ENCODE results near the gene MYO18B.

MYO18B gene

DNA sequence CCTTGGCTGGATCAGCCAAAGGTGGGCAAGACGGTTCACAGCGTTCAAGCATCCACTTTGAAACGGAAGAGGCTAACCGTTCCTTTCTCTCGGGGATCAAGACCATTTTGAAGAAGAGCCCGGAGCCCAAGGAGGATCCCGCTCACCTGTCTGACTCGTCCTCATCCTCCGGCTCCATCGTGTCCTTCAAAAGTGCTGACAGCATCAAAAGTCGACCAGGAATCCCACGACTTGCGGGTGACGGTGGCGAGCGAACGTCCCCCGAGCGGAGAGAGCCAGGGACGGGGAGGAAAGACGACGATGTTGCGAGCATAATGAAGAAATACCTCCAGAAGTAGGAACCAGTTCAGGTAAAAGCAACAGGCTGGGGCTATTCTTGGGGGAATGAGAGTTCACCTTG, 285.4 kb downstream of the MYO18B start:
- no peak overlapping the region for H3K4me3 ChIP-seq (replicated peaks; ENCODE audit: low read depth, low read length)
- DNase-seq (ENCODE audit: low read depth): no peak
- TF ChIP-seq, protein P1, sequence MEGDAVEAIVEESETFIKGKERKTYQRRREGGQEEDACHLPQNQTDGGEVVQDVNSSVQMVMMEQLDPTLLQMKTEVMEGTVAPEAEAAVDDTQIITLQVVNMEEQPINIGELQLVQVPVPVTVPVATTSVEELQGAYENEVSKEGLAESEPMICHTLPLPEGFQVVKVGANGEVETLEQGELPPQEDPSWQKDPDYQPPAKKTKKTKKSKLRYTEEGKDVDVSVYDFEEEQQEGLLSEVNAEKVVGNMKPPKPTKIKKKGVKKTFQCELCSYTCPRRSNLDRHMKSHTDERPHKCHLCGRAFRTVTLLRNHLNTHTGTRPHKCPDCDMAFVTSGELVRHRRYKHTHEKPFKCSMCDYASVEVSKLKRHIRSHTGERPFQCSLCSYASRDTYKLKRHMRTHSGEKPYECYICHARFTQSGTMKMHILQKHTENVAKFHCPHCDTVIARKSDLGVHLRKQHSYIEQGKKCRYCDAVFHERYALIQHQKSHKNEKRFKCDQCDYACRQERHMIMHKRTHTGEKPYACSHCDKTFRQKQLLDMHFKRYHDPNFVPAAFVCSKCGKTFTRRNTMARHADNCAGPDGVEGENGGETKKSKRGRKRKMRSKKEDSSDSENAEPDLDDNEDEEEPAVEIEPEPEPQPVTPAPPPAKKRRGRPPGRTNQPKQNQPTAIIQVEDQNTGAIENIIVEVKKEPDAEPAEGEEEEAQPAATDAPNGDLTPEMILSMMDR (IDR thresholded peaks at IDR 0.05; ENCODE audit: low read length, missing control alignments): no peak

DNA sequence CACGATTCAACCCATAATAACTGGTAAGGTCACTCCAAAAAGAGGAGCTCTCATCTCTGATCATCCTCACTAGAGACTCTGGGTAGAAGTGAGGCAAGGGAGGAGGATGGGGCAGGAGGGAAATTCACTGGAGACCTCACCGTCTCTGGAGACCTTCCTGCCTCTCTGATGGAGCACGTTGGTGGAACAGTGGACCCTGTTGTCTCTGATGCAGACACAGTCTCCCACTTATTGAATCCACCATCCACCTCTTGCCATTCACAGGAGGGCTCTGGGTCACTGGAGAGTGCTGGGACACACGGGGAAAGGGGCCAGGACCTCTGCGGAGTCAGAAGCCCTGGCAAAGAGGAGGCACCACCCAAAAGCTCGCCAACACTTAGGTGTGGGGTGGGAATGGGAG, 289.7 kb downstream of the MYO18B start:
- TF ChIP-seq, protein P1 (IDR thresholded peaks at IDR 0.05; ENCODE audit: low read length, missing control alignments): no peak
- no peak for DNase-seq (ENCODE audit: low read depth)
- no peak overlapping the region for H3K4me3 ChIP-seq (replicated peaks; ENCODE audit: low read depth, low read length)

DNA sequence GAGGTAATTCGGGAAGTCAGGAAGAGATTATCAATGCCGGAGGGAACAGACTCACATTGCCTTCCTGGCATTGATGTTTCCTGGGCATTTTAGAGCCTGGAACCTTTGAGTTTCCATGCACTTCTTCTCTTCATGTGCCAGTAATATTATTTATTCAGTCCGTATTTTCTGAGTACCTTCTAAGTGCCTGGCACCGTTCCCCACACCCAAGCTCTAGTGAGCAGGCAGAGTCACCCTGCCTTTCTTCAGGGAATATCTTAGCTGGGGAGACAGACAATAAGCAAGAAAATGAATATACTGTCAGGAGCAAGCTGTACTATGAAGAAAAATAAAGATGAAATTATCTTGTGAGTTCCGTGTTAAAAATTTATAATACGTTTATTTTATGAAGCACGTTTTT, 291.1 kb downstream of the MYO18B start:
- DNase-seq (ENCODE audit: low read depth): no peak
- H3K4me3 ChIP-seq (replicated peaks; ENCODE audit: low read depth, low read length): no peak overlapping the region
- TF ChIP-seq, protein P1 (IDR thresholded peaks at IDR 0.05; ENCODE audit: low read length, missing control alignments): no peak

GRCh38 chr22:26033586-26033985, 291.6 kb downstream of the MYO18B start:
- no peak for DNase-seq (ENCODE audit: low read depth)
- no peak overlapping the region for H3K4me3 ChIP-seq (replicated peaks; ENCODE audit: low read depth, low read length)

DNA sequence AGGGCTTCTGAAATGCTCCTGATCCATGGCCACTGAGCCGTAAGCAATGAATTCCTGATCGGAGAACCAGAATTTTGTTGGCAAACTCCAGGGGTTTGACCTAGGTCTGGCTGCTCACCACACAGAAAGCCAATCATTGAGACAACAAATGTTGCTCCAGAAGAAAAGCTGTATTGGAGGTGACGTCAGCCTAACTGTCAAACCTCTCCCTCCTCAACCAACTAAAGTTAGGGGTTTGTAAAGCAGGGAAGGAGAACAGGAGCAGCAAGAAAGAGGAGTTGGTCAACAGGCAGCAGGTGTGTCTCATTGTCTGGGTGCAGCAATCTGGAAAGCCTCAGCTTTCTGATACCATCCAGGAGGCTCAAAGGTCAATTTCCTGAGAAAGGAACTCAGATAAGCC, 293.5 kb downstream of the MYO18B start:
- H3K4me3 ChIP-seq (replicated peaks; ENCODE audit: low read depth, low read length): no peak overlapping the region
- no peak for DNase-seq (ENCODE audit: low read depth)
- TF ChIP-seq, protein P1 (IDR thresholded peaks at IDR 0.05; ENCODE audit: low read length, missing control alignments): no peak

More at GRCh38 chr22:26033586-26033985, 291.6 kb downstream of the MYO18B start:
- TF ChIP-seq, protein P1 (IDR thresholded peaks at IDR 0.05; ENCODE audit: low read length, missing control alignments): no peak

DNA sequence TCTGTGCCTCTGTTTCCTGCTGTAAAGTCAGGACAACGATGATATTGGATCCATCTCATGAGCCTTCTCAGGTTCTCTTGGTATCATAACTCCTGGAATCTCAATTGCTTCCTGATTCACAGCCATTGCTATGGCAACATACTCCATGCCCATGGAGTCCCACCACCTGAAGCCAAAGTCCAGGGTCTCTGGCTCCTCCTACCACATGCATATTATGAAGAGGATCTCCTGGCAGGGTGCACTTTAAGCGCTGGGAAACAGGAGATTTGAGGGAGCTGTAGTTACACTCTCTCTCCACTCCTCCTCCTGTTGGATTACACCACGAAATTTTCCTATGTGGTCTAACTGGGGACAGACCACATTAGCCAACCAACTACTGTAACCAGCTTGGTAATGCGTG, 296.4 kb downstream of the MYO18B start:
- TF ChIP-seq, protein P1 (IDR thresholded peaks at IDR 0.05; ENCODE audit: low read length, missing control alignments): no peak
- no peak for DNase-seq (ENCODE audit: low read depth)
- no peak overlapping the region for H3K4me3 ChIP-seq (replicated peaks; ENCODE audit: low read depth, low read length)

GRCh38 chr22:26041931-26042330, 299.9 kb downstream of the MYO18B start:
- TF ChIP-seq, protein P1 (IDR thresholded peaks at IDR 0.05; ENCODE audit: low read length, missing control alignments): no peak
- H3K4me3 ChIP-seq (replicated peaks; ENCODE audit: low read depth, low read length): no peak overlapping the region
- no peak for DNase-seq (ENCODE audit: low read depth)

Data from fibroblast of pulmonary artery (primary cell).